Upper lobe of left lung (tissue), 6 donors: ENCODE data around the gene SULF2. TPM values are rescaled to one million over a fixed set of nuclear protein-coding genes. Genes with fewer than 3 reads are reported as not detected.

Experiments used
- ATAC-seq, 2 donors: fragments of 200-7000 bp; cut with Tn5 transposase; one replicate each; pipeline ENCODE4 v1.9.1; 2022; ENCODE audit warnings: mild to moderate bottlenecking in 2 of 2, moderate library complexity in 2 of 2; ENCODE audit not compliant: low FRiP score in 2 of 2
- DNase-seq, 2 donors: peaks; one replicate each; pipeline ENCODE4 v3.0.0-alpha.2; 2019 to 2020
- H3K27ac ChIP-seq, 4 donors: fragments of 200-600 bp; sonication (generic); one replicate each; pipeline ENCODE4 v1.5.1; 2016 to 2019
- H3K27me3 ChIP-seq, 4 donors: fragments of 200-600 bp; sonication (generic); one replicate each; pipeline ENCODE4 v1.5.1; 2017 to 2019
- H3K36me3 ChIP-seq, 4 donors: fragments of 200-600 bp; sonication (generic); one replicate each; pipeline ENCODE4 v1.5.1; 2016 to 2019
- H3K4me1 ChIP-seq, 4 donors: fragments of 200-600 bp; sonication (generic); one replicate each; pipeline ENCODE4 v1.5.1; 2018 to 2019
- H3K4me3 ChIP-seq, 4 donors: fragments of 200-600 bp; sonication (generic); one replicate each; pipeline ENCODE4 v1.5.1; 2017 to 2019; ENCODE audit warnings: mild to moderate bottlenecking in 2 of 4, moderate library complexity in 1 of 4
- H3K9me3 ChIP-seq, 4 donors: fragments of 200-600 bp; sonication (generic); one replicate each; pipeline ENCODE4 v1.5.1; 2018 to 2019
- EP300 ChIP-seq, 4 donors: sonication (generic); formaldehyde crosslinking; IDR thresholded peaks; one replicate each; pipeline ENCODE4 v1.5.1; 2017; ENCODE audit warnings: antibody characterized with exemption in 4 of 4, control low read depth in 2 of 4
- POLR2A ChIP-seq, 4 donors: fragments of 450-650 bp; IDR thresholded peaks; one replicate each; pipeline ENCODE4 v1.5.1; 2016 to 2017; ENCODE audit warnings: antibody characterized with exemption in 4 of 4, mild to moderate bottlenecking in 2 of 4
- POLR2AphosphoS5 ChIP-seq, 2 donors: sonication (generic); formaldehyde crosslinking; IDR thresholded peaks; one replicate each; pipeline ENCODE4 v1.5.1; 2017; ENCODE audit warnings: antibody characterized with exemption in 2 of 2
- WGBS, 2 donors: methylation state at CpG; one replicate each; pipeline ENCODE4 v1.1.5; 2017 to 2018; 5-methylcytosine and 5-hydroxymethylcytosine counted together
- total RNA-seq, 6 donors: library from RNA; depleted of rRNA in 4 of 6; stranded (reverse); fragments of >200 nt in 4 of 6; gene quantifications; one replicate each; pipeline versions ENCODE4 v1.1.0 to v1.2.1, GENCODE V29; 2016 to 2021
- TF ChIP-seq, protein P1 (sequence below), 6 experiments: fragments of 450-650 bp in 4 of 6; fragments of 200-600 bp in 2 of 6; sonication (generic) in 2 of 6; IDR thresholded peaks; one replicate each; pipeline ENCODE4 v1.5.1; 2016 to 2019; ENCODE audit warnings: antibody characterized with exemption in 6 of 6
- donor health status: DM: no; HTN: no; CAD: no; lungs with moderate emphysema.
- donor health status: DM: no; HTN: yes; CAD: no; lungs with severe emphysema.

The SULF2 gene
- total RNA-seq, 6 donors from 2014 or later: 15.0 to 63.8 (median 21.7) TPM

DNA sequence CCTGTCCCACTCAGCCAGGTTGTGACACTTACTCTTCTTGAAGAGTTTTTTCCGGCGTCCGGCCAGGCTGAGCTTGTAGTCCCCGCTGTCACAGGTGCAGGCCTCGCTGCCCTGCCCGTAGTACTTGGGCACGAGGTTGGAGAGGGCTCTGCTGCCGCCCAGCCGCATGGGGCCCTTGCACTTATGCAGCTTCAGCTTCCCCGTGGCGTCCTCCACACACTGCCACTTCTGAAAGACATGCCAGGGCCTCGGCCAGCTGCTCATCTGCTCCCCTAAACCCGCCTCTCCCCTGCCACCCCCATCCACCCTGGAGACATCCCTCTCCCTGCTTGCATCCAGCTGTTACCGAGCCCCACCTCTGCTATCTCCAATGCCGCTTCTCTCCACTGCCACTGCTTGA is 113.1 kb downstream of the SULF2 start:
- Histone ChIP-seq H3K4me3 (no peak overlapping the region), H3K36me3 (no peaks in the 10 kb centered on the region), H3K27me3 (no peaks in the 10 kb centered on the region), H3K9me3 (no peaks in the 10 kb centered on the region), H3K4me1 (no peaks in the 10 kb centered on the region), H3K27ac (no peak overlapping the region)
- no peak for TF ChIP-seq EP300 (IDR thresholded peaks at IDR 0.05)
- TF ChIP-seq POLR2A (IDR thresholded peaks at IDR 0.05): no peak
- TF ChIP-seq, protein P1, sequence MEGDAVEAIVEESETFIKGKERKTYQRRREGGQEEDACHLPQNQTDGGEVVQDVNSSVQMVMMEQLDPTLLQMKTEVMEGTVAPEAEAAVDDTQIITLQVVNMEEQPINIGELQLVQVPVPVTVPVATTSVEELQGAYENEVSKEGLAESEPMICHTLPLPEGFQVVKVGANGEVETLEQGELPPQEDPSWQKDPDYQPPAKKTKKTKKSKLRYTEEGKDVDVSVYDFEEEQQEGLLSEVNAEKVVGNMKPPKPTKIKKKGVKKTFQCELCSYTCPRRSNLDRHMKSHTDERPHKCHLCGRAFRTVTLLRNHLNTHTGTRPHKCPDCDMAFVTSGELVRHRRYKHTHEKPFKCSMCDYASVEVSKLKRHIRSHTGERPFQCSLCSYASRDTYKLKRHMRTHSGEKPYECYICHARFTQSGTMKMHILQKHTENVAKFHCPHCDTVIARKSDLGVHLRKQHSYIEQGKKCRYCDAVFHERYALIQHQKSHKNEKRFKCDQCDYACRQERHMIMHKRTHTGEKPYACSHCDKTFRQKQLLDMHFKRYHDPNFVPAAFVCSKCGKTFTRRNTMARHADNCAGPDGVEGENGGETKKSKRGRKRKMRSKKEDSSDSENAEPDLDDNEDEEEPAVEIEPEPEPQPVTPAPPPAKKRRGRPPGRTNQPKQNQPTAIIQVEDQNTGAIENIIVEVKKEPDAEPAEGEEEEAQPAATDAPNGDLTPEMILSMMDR (IDR thresholded peaks at IDR 0.05): no peak
- TF ChIP-seq POLR2AphosphoS5 (IDR thresholded peaks at IDR 0.05): no peak
- ATAC-seq: no peak
- peak in 1 of 2 donors; percentile 61 for DNase-seq
- WGBS, 2 donors: 88 to 94% methylated on average over 12 to 15 of the region's 15 CpGs

DNA sequence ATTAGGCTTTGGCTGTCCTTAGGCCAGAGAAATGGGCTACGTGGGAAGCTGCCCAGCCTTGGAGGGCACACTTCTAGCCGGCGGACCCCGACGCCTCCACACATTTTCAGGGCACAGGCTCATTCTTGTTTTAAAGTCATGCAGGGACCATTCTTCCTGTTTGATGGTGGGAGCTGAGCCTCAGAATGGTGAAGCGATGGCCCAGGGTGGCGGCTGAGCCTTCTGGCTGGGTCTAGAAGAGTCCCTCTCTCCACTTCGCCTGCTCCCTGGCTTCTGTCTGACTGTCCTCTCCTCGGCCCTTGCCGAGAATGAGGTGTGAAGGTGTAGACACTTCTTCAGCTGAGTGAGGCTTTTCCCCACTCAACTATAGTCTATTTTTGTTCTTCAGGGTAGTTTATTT is 114.4 kb downstream of the SULF2 start:
- TF ChIP-seq POLR2A (IDR thresholded peaks at IDR 0.05) (no peak), POLR2AphosphoS5 (IDR thresholded peaks at IDR 0.05) (no peak), EP300 (IDR thresholded peaks at IDR 0.05) (no peak)
- TF ChIP-seq, protein P1 (IDR thresholded peaks at IDR 0.05): no peak
- no peaks in the 10 kb centered on the region for H3K9me3 ChIP-seq
- H3K4me1 ChIP-seq: no peaks in the 10 kb centered on the region
- DNase-seq (no peak), ATAC-seq (no peak)
- WGBS, 2 donors: 91 to 93% methylated on average over 10 of the region's 10 CpGs
- H3K4me3 ChIP-seq: no peak overlapping the region
- no peaks in the 10 kb centered on the region for H3K27me3 ChIP-seq
- no peak overlapping the region for H3K27ac ChIP-seq
- H3K36me3 ChIP-seq: no peaks in the 10 kb centered on the region

DNA sequence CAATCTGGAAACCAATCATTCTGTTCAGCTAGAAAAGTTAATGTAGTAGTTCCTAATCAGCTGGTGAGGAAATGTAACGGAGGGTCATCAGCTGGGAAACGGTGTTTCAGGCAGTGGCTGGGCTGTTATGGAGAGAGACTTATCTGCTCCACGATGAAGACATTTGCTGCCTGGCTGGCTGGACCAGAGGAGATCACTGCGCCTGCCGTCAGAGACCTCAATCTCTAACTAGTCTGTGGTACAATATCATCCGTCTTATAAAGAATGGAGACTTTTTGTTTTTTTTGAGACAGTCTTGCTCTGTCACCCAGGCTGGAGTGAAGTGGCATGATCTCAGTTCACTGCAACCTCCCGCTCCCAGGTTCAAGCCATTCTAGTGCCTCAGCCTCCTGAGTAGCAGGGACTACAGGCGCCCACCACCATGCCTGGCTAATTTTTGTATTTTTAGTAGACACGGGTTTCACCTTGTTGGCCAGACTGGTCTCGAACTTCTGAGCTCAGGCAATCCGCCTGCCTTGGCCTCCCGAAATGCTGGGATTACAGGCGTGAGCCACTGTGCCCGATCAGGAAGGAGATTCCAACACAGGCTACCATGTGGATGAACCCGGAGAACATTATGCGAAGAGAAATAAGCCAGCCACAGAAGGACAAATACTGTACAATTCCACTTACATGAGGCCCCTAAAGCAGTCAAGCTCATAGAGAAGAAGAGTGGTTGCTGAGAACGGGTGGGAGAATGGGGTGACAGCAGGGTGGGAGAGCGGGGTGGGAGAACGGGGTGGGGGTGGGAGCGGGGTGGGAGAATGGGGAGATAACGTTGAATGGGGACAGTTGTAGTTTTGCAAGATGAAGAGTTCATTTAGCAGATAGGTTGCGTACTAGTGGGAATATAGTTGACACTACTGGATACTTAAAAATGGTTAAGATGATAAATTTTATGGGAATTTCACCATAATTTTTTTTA is 115.1 kb downstream of the SULF2 start:
- no peaks in the 10 kb centered on the region for H3K4me1 ChIP-seq
- DNase-seq: no peak

DNA sequence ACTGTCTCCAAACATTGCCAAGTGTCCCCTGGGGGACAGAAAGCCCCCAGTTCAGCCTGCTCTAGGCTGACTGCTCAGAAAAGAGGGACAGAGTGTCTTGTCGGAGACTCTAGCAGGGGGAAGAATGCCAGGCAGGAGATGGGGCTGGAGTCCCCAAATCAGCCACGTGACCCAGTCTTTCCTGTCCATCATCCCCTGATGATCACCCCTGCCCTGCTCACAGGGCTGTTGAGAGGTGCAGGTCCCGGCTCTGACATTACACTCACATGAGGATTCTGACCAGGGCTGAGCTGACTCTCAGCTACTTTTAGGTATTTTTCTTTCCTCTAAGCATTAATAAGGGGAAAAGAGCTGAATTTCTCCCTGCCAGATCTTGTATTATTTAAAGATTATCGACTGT is 115.8 kb downstream of the SULF2 start:
- Histone ChIP-seq H3K9me3 (no peaks in the 10 kb centered on the region), H3K4me1 (no peaks in the 10 kb centered on the region), H3K27me3 (no peaks in the 10 kb centered on the region), H3K27ac (no peak overlapping the region), H3K4me3 (no peak overlapping the region), H3K36me3 (no peaks in the 10 kb centered on the region)
- DNase-seq (no peak), ATAC-seq (no peak)
- WGBS, 2 donors: 94 to 99% methylated on average over 4 of the region's 4 CpGs
- TF ChIP-seq POLR2AphosphoS5 (IDR thresholded peaks at IDR 0.05) (no peak), POLR2A (IDR thresholded peaks at IDR 0.05) (no peak), EP300 (IDR thresholded peaks at IDR 0.05) (no peak)
- TF ChIP-seq, protein P1 (IDR thresholded peaks at IDR 0.05): no peak

More for the DNA sequence above, 115.1 kb downstream of the SULF2 start:
- H3K4me3 ChIP-seq: no peak overlapping the region
- H3K9me3 ChIP-seq: no peaks in the 10 kb centered on the region
- no peaks in the 10 kb centered on the region for H3K36me3 ChIP-seq
- no peak for ATAC-seq
- no peak overlapping the region for H3K27ac ChIP-seq
- TF ChIP-seq EP300 (IDR thresholded peaks at IDR 0.05) (no peak), POLR2AphosphoS5 (IDR thresholded peaks at IDR 0.05) (no peak), POLR2A (IDR thresholded peaks at IDR 0.05) (no peak)
- TF ChIP-seq, protein P1 (IDR thresholded peaks at IDR 0.05): no peak
- no peaks in the 10 kb centered on the region for H3K27me3 ChIP-seq
- WGBS, 2 donors: 89 to 90% methylated on average over 21 to 22 of the region's 22 CpGs

DNA sequence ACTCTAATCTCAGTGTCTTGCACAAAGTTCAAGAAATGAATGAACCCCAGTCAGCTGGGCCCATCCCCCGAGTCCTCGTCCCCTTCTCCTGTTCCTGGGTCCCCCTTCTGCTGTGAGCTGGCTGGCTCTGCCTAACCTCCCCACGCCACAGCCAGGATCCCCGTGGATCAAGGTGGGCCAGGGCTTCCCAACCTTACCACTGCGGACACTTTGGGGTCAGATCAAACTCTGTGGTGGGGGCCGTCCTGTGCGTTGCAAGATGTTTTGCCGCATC is 116.2 kb downstream of the SULF2 start:
- H3K27me3 ChIP-seq: no peaks in the 10 kb centered on the region
- DNase-seq (no peak), ATAC-seq (no peak)
- 93 to 95% methylated on average over 8 of the region's 8 CpGs for WGBS, 2 donors
- H3K4me3 ChIP-seq: no peak overlapping the region
- TF ChIP-seq, protein P1 (IDR thresholded peaks at IDR 0.05): no peak
- no peak for TF ChIP-seq POLR2AphosphoS5 (IDR thresholded peaks at IDR 0.05)
- TF ChIP-seq POLR2A (IDR thresholded peaks at IDR 0.05): no peak
- no peak for TF ChIP-seq EP300 (IDR thresholded peaks at IDR 0.05)
- peaks cover 0 to 2% (median under 1%) of the 10 kb centered on the region in 4 donors for H3K4me1 ChIP-seq
- H3K36me3 ChIP-seq: no peaks in the 10 kb centered on the region
- no peaks in the 10 kb centered on the region for H3K9me3 ChIP-seq
- H3K27ac ChIP-seq: no peak overlapping the region
